Measurements from ENCODE around the gene FOLR1.

Gene FOLR1

GRCh38 chr11:72235351-72236057 lies 43.6 kb downstream of the FOLR1 start:
- DNase-seq (ENCODE audit: low read depth) = no peak
- no peak for TF ChIP-seq CTCF (conservative IDR thresholded peaks at IDR 0.05; ENCODE audit: low read depth, low read length)

GRCh38 chr11:72236083-72236697 lies 44.2 kb downstream of the FOLR1 start:
- no peak overlapping the region for H3K4me3 ChIP-seq (ENCODE audit: low read depth, low read length)
- no peak for TF ChIP-seq CTCF (conservative IDR thresholded peaks at IDR 0.05; ENCODE audit: low read depth, low read length)
- DNase-seq (ENCODE audit: low read depth) = no peak

More at GRCh38 chr11:72235351-72236057, 43.6 kb downstream of the FOLR1 start:
- no peak overlapping the region for H3K4me3 ChIP-seq (ENCODE audit: low read depth, low read length)

GRCh38 chr11:72236774-72237111 lies 44.8 kb downstream of the FOLR1 start:
- no peak for DNase-seq (ENCODE audit: low read depth)
- no peak for TF ChIP-seq CTCF (conservative IDR thresholded peaks at IDR 0.05; ENCODE audit: low read depth, low read length)

GRCh38 chr11:72237112-72237931 lies 45.4 kb downstream of the FOLR1 start:
- no peak for DNase-seq (ENCODE audit: low read depth)
- no peak overlapping the region for H3K4me3 ChIP-seq (ENCODE audit: low read depth, low read length)
- TF ChIP-seq CTCF (conservative IDR thresholded peaks at IDR 0.05; ENCODE audit: low read depth, low read length) = no peak

More at GRCh38 chr11:72236774-72237111, 44.8 kb downstream of the FOLR1 start:
- no peak overlapping the region for H3K4me3 ChIP-seq (ENCODE audit: low read depth, low read length)

GRCh38 chr11:72238040-72238450 lies 46.1 kb downstream of the FOLR1 start:
- peak; percentile 89 for TF ChIP-seq CTCF (conservative IDR thresholded peaks at IDR 0.05; ENCODE audit: low read depth, low read length)
- no peak overlapping the region for H3K4me3 ChIP-seq (ENCODE audit: low read depth, low read length)
- DNase-seq (ENCODE audit: low read depth) = peak; percentile 80

GRCh38 chr11:72238492-72239312 lies 46.8 kb downstream of the FOLR1 start:
- no peak for TF ChIP-seq CTCF (conservative IDR thresholded peaks at IDR 0.05; ENCODE audit: low read depth, low read length)
- H3K4me3 ChIP-seq (ENCODE audit: low read depth, low read length) = no peak overlapping the region
- DNase-seq (ENCODE audit: low read depth) = no peak

All from choroid plexus epithelial cell (primary cell).